A673 (cell line): ENCODE results near the gene SLU7. TPM values are rescaled to one million over a fixed set of nuclear protein-coding genes. Genes with fewer than 3 reads are reported as not detected.

ENCODE experiments used
- BruUV-seq: library from RNA; stranded (reverse); fragments of 400-500 nt; replicated peaks from 2 replicates; lab custom pipeline; 2021; lab: Mats Ljungman, UMichigan
- CTCF ChIA-PET: fragments of 300-600 bp; sonication (Branson Sonifier 250); formaldehyde crosslinking; loops from one replicate; lab custom pipeline; 2022; ENCODE audit warnings: antibody characterized with exemption; lab: Charles Lee
- POLR2A ChIA-PET: fragments of 300-600 bp; sonication (Branson Sonifier 250); formaldehyde crosslinking; loops from one replicate; lab custom pipeline; 2022; ENCODE audit warnings: antibody characterized with exemption; ENCODE audit not compliant: low non-redundant PET; lab: Charles Lee
- DNase-seq: peaks from one replicate; pipeline ENCODE4 v3.0.0-alpha.2; 2015; ENCODE audit warnings: low spot score
- H3K27ac ChIP-seq: fragments of 200-600 bp; sonication (generic); 2 replicates; pipeline ENCODE4 v1.5.1; 2016; ENCODE audit warnings: mixed run types, low read depth, mild to moderate bottlenecking, mixed read lengths, antibody characterized with exemption, low read length; ENCODE audit not compliant: poor library complexity, severe bottlenecking
- H3K27me3 ChIP-seq: fragments of 200-600 bp; sonication (generic); replicated peaks from 2 replicates; pipeline ENCODE4 v1.6.1; 2017; ENCODE audit warnings: mixed run types, low read depth, mild to moderate bottlenecking, mixed read lengths, antibody characterized with exemption, low read length; ENCODE audit not compliant: insufficient read depth, poor library complexity
- H3K36me3 ChIP-seq: fragments of 200-600 bp; sonication (generic); 2 replicates; pipeline ENCODE4 v1.6.1; 2016; ENCODE audit warnings: mixed run types, mild to moderate bottlenecking, mixed read lengths, antibody characterized with exemption, low read length; ENCODE audit not compliant: insufficient read depth, poor library complexity, severe bottlenecking
- H3K4me1 ChIP-seq: fragments of 200-600 bp; sonication (generic); 2 replicates; pipeline ENCODE4 v1.6.1; 2017; ENCODE audit warnings: mixed run types, mild to moderate bottlenecking, mixed read lengths, antibody characterized with exemption, low read length; ENCODE audit not compliant: insufficient read depth, poor library complexity, severe bottlenecking
- H3K4me3 ChIP-seq: fragments of 200-600 bp; sonication (generic); 2 replicates; pipeline ENCODE4 v1.5.1; 2016; ENCODE audit warnings: low read depth, mixed run types, mild to moderate bottlenecking, mixed read lengths, low read length; ENCODE audit not compliant: poor library complexity, severe bottlenecking
- H3K9me3 ChIP-seq: fragments of 200-600 bp; sonication (generic); 2 replicates; pipeline ENCODE4 v1.6.1; 2016; ENCODE audit warnings: mixed run types, low read depth, mild to moderate bottlenecking, mixed read lengths, antibody characterized with exemption, low read length; ENCODE audit not compliant: poor library complexity, severe bottlenecking
- EZH2 ChIP-seq: fragments of 200-600 bp; sonication (generic); IDR thresholded peaks from 2 replicates; pipeline ENCODE4 v1.6.1; 2017; ENCODE audit warnings: borderline replicate concordance, low read depth, mild to moderate bottlenecking, mixed read lengths, antibody characterized with exemption, low read length; ENCODE audit not compliant: poor library complexity, severe bottlenecking
- intact Hi-C: fragments of 100-400 bp; cut with micrococcal nuclease; formaldehyde crosslinking; loops from one replicate; pipeline ENCODE4 v1.10.0; 2022; ENCODE audit not compliant: unreplicated experiment
- total RNA-seq: library from RNA; stranded (reverse); gene quantifications from 2 replicates; pipeline ENCODE4 v1.2.3, GENCODE V29; 2021
- TF ChIP-seq, protein P1 (sequence below): fragments of 300-800, 200-600 bp; sonication (generic); conservative IDR thresholded peaks from 2 replicates; pipeline ENCODE4 v1.5.1; 2017; ENCODE audit warnings: low read depth, mild to moderate bottlenecking, antibody characterized with exemption, low read length, moderate library complexity, mixed read lengths

SLU7 gene
- total RNA-seq, 1 experiment from 2014 or later, result 37.4 TPM

GRCh38 chr5:160421625-160422258, 2.9 kb upstream of the SLU7 start, which contains the start of gene PTTG1:
TSS of gene PTTG1 (plus strand) at chr5:160421855. CDS start at chr5:160422313, 458 bp downstream.
- TSS peak; percentile 35 for BruUV-seq
- peaks cover 37% of the 10 kb centered on the region for H3K36me3 ChIP-seq
- peak within 1 kb of the TSS; percentile 85 for H3K27ac ChIP-seq
- H3K27me3 ChIP-seq, result no peaks in the 10 kb centered on the region
- CTCF ChIA-PET, result interaction anchor here (1.9 kb wide), 1 partner anchor 17 kb away, joined by 8 read pairs; no protein-coding TSS in a partner anchor
- intact Hi-C loops, result no loop called here
- DNase-seq, result peak; percentile 97
- H3K4me1 ChIP-seq, result peaks cover 46% of the 10 kb centered on the region
- no peak for TF ChIP-seq EZH2
- POLR2A ChIA-PET, result interaction anchor here (0.6 kb wide), 2 partner anchors 174 to 341 kb away, joined by 3 to 5 read pairs; no protein-coding TSS in a partner anchor
- peak within 1 kb of the TSS; percentile 68 for H3K4me3 ChIP-seq
- no peaks in the 10 kb centered on the region for H3K9me3 ChIP-seq

DNA sequence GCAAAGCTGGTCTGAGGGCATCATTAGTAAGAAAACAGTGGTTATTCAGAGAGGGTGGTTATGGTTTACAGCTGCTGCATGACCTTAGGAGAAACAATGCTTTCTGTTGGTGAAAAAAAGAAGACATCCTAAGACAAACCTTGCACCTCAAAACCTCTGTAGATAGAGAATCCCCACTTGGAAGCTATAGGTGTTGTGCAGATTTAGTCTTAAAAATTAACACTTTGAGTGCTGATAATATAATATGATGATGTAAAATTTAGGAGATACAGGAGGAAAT, 1.4 kb upstream of the SLU7 start:
- no peak overlapping the region for H3K4me3 ChIP-seq
- H3K36me3 ChIP-seq, result peaks cover 25% of the 10 kb centered on the region
- peaks cover 39% of the 10 kb centered on the region for H3K4me1 ChIP-seq
- H3K27me3 ChIP-seq, result no peaks in the 10 kb centered on the region
- peak overlapping the region; percentile 85 for H3K27ac ChIP-seq
- no TSS peak for BruUV-seq
- CTCF ChIA-PET, result no interaction called here
- H3K9me3 ChIP-seq, result no peaks in the 10 kb centered on the region
- POLR2A ChIA-PET, result no interaction called here
- no peak for DNase-seq
- TF ChIP-seq, protein P1, sequence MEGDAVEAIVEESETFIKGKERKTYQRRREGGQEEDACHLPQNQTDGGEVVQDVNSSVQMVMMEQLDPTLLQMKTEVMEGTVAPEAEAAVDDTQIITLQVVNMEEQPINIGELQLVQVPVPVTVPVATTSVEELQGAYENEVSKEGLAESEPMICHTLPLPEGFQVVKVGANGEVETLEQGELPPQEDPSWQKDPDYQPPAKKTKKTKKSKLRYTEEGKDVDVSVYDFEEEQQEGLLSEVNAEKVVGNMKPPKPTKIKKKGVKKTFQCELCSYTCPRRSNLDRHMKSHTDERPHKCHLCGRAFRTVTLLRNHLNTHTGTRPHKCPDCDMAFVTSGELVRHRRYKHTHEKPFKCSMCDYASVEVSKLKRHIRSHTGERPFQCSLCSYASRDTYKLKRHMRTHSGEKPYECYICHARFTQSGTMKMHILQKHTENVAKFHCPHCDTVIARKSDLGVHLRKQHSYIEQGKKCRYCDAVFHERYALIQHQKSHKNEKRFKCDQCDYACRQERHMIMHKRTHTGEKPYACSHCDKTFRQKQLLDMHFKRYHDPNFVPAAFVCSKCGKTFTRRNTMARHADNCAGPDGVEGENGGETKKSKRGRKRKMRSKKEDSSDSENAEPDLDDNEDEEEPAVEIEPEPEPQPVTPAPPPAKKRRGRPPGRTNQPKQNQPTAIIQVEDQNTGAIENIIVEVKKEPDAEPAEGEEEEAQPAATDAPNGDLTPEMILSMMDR, result no peak
- no peak for TF ChIP-seq EZH2
- intact Hi-C loops, result no loop called here

GRCh38 chr5:160419458-160420330, 813 bp upstream of the SLU7 start:
- Histone ChIP-seq H3K27ac (peak overlapping the region; percentile 85), H3K36me3 (peaks cover 20% of the 10 kb centered on the region), H3K9me3 (no peaks in the 10 kb centered on the region), H3K27me3 (no peaks in the 10 kb centered on the region), H3K4me1 (peaks cover 33% of the 10 kb centered on the region), H3K4me3 (peak overlapping the region; percentile 82)
- intact Hi-C loops, result no loop called here
- TF ChIP-seq, protein P1, result no peak
- TF ChIP-seq EZH2, result no peak
- DNase-seq, result no peak
- ChIA-PET CTCF (interaction anchor here (0.6 to 1.6 kb wide), 2 partner anchors 19 to 24 kb away, joined by 3 to 8 read pairs; no protein-coding TSS in a partner anchor), POLR2A (interaction anchor here (0.5 to 0.6 kb wide), 2 partner anchors 204 to 1857 kb away, joined by 3 to 4 read pairs; no protein-coding TSS in a partner anchor)
- no TSS peak for BruUV-seq
